A375 (cell line): ENCODE results near the gene TLR7. TPM values are rescaled to one million over a fixed set of nuclear protein-coding genes. Genes with fewer than 3 reads are reported as not detected.

Source experiments
- total RNA-seq: library from RNA; depleted of rRNA; stranded (reverse); fragments of >200 nt; shearing (Covaris generic); gene quantifications from 2 replicates; pipeline ENCODE4 v1.2.3, GENCODE V29; 2014; rRNA removed

TLR7 gene
- total RNA-seq = not detected in 2 replicates

DNA sequence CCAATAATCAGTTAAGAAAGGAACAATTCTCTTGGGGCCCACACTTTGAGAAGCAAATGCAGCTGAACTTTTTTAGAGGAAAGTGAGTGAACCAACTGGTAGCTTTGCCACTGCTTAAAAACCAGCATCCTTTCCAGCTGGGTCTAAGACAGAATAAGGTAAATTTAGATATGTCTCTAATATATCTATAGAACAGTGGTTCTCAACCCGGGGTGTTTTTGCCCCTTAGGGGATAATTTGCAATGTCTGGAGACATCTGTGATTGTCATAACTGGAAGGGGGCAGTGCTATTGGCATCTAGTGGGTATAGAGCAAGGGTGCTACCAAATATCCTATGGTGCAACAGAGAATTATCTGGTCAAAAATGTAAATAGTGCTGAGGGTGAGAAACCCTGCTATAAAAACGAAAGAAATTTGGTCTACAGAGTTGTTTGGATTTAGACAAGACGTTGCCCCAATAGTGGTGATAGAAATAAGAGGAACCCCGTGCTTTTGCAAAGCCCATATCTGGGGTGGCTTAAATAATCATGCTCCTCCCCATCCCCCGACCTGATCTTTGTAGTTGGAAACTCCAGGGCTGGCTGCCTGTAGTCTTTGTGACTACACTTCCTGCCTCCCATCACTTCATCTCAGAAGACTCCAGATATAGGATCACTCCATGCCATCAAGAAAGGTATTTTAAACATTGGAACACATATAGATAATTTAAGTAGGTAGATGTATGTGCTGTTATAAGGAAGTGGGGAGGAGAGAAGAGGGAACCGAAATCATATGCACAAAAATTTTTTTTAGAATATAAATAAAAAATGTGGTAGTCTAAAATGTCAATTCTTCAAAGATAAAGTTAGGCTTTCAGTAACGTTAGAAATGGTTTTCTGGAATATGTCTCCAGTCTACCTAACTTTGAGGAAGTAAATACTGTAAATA, at the start of gene TLR7:
TSS of gene TLR7 (plus strand) at position 622 of the 927 bp plus-strand sequence. CDS start 507 bp downstream, outside the sequence.

DNA sequence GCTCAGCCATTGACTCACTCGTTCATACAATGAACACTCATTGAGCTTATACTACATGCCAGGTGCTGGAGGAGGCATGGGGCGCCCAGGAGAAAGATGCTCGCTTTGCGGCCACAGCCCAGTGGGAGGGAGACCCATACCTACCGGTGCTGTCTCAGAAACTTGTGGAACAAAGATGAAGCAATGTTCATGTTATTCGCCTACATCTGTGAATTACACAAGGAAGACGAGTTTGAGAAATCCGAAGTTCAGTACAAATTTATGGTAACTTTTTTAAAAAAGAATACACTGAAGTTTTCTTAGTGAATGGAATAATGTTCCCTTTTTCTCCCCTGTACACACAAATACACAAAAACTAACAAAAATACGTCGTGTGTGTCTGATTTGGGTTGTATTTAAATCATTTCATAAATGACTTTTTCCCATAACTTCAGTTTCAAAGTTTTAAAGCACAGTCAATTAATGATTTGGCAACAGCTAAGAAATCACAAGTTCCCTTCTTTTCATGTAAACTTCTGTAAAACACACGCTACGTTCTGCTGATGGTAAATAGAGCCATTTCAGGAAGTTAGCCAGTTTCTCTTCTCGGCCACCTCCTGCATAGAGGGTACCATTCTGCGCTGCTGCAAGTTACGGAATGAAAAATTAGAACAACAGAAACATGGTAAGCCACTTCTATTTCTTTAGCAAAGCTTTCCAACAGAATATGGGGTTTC, 39.3 kb downstream of the TLR7 start, which contains the start of gene TLR8:
TSS of gene TLR8 (plus strand) at position 575 of the 716 bp plus-strand sequence. CDS start at position 662, 87 bp downstream.

Other genes with a start within 250 kb of the TLR7 start
- gene PRPS2, start 75.7 kb upstream of the TLR7 start, total RNA-seq = 56.3 and 77.0 TPM in 2 replicates
- gene TLR8, start 39.5 kb downstream of the TLR7 start, total RNA-seq = not detected in 2 replicates
- gene TMSB4X, start 108.0 kb downstream of the TLR7 start, total RNA-seq = 155 and 187 TPM in 2 replicates
- not detected in 2 replicates for gene FAM9C, start 177.5 kb downstream of the TLR7 start, total RNA-seq